B cell (primary cell): ENCODE measurements around the gene RASGRP2. TPM values are rescaled to one million over a fixed set of nuclear protein-coding genes. Genes with fewer than 3 reads are reported as not detected.
A peak's percentile ranks its signal among the peaks of the same experiment; 100 is the strongest.

ENCODE experiments used
- ATAC-seq: fragments of 200-7000 bp; cut with Tn5 transposase; one replicate; pipeline ENCODE4 v1.10.0; 2021; ENCODE audit warnings: low read depth, mild to moderate bottlenecking, moderate number of reproducible peaks, moderate library complexity
- CTCF ChIA-PET: fragments of 350-600 bp; sonication (Branson Sonifier 250); formaldehyde crosslinking; loops from one replicate; lab custom pipeline; 2021; ENCODE audit warnings: antibody characterized with exemption, inconsistent platforms; lab: Charles Lee
- POLR2A ChIA-PET: fragments of 350-600 bp; sonication (Branson Sonifier 250); formaldehyde crosslinking; loops from one replicate; lab custom pipeline; 2021; ENCODE audit warnings: antibody characterized with exemption; lab: Charles Lee
- DNase-seq: peaks from one replicate; pipeline ENCODE4 v3.0.0; 2013
- H2AFZ ChIP-seq: 2 replicates; pipeline ENCODE4 v1.6.1; 2012; ENCODE audit warnings: mild to moderate bottlenecking, low read depth, low read length; ENCODE audit not compliant: insufficient read depth, poor library complexity, severe bottlenecking
- H3K27ac ChIP-seq, 2 donors: 1 replicate in 1 of 2; 2 replicates in 1 of 2; pipeline ENCODE4 v1.5.1; 2012 to 2013; ENCODE audit warnings: low read length in 2 of 2, mild to moderate bottlenecking in 2 of 2, moderate library complexity in 1 of 2
- H3K27me3 ChIP-seq, 4 experiments: fragments of 200-600 bp in 1 of 4; sonication (generic) in 1 of 4; replicated peaks in 1 of 4; 1 replicate in 2 of 4; 2 replicates in 2 of 4; pipeline versions ENCODE4 v1.6.1 to v1.7.0; 2013 to 2016; ENCODE audit warnings: low read length in 3 of 4, mild to moderate bottlenecking in 2 of 4, mixed read lengths in 1 of 4, moderate library complexity in 1 of 4; ENCODE audit not compliant: insufficient read depth in 4 of 4, control insufficient read depth in 3 of 4; ENCODE audit errors: control extremely low read depth in 1 of 4
- H3K36me3 ChIP-seq, 2 experiments: replicated peaks in 1 of 2; 1 replicate in 1 of 2; 2 replicates in 1 of 2; pipeline versions ENCODE4 v1.6.1 to v1.7.1; 2013; ENCODE audit warnings: low read length in 1 of 2; ENCODE audit not compliant: insufficient read depth in 2 of 2, control insufficient read depth in 1 of 2; ENCODE audit errors: control extremely low read depth in 1 of 2, extremely low read depth in 1 of 2
- H3K4me1 ChIP-seq, 2 donors: fragments of 200-600 bp in 1 of 2; sonication (generic) in 1 of 2; 1 replicate in 1 of 2; 2 replicates in 1 of 2; pipeline versions ENCODE4 v1.5.1 to v1.6.1; 2013 to 2017; ENCODE audit warnings: low read length in 2 of 2; ENCODE audit not compliant: control insufficient read depth in 2 of 2, insufficient read depth in 2 of 2
- H3K4me2 ChIP-seq: replicated peaks from 2 replicates; pipeline ENCODE3; 2012; ENCODE audit warnings: mild to moderate bottlenecking, low read depth, low read length; ENCODE audit not compliant: poor library complexity, severe bottlenecking
- H3K4me3 ChIP-seq, 5 experiments: fragments of 200-600 bp in 1 of 5; sonication (generic) in 1 of 5; 1 replicate in 3 of 5; 2 replicates in 2 of 5; pipeline versions ENCODE4 v1.5.1 to v1.7.0; 2011 to 2016; ENCODE audit warnings: low read length in 4 of 5, mild to moderate bottlenecking in 4 of 5, low read depth in 2 of 5, control low read depth in 1 of 5, moderate library complexity in 1 of 5; ENCODE audit not compliant: insufficient read depth in 1 of 5; ENCODE audit errors: control extremely low read depth in 1 of 5, extremely low read depth in 1 of 5
- H3K79me2 ChIP-seq: fragments of 200-600 bp; sonication (generic); one replicate; pipeline ENCODE4 v1.6.0; 2016; ENCODE audit warnings: low read length; ENCODE audit not compliant: control insufficient read depth, insufficient read depth
- H3K9ac ChIP-seq: fragments of 200-600 bp; sonication (generic); 2 replicates; pipeline ENCODE4 v1.6.1; 2017; ENCODE audit warnings: mild to moderate bottlenecking, low read length, moderate library complexity
- H3K9me3 ChIP-seq, 3 donors: one replicate each; pipeline versions ENCODE4 v1.6.1 to v1.7.1; 2013; ENCODE audit warnings: low read length in 2 of 3; ENCODE audit not compliant: control insufficient read depth in 2 of 3, insufficient read depth in 1 of 3; ENCODE audit errors: control extremely low read depth in 1 of 3
- H4K20me1 ChIP-seq: 2 replicates; pipeline ENCODE4 v1.6.0; 2012; ENCODE audit warnings: mild to moderate bottlenecking, low read length; ENCODE audit not compliant: insufficient read depth, control insufficient read depth, poor library complexity, severe bottlenecking
- H3K27ac Mint-ChIP-seq: one replicate; pipeline ENCODE4 v1.8.0; 2021; ENCODE audit warnings: mixed read lengths
- H3K27me3 Mint-ChIP-seq: one replicate; pipeline ENCODE4 v1.8.0; 2021; ENCODE audit warnings: mixed read lengths
- H3K4me1 Mint-ChIP-seq: one replicate; pipeline ENCODE4 v1.8.0; 2021; ENCODE audit warnings: mixed read lengths
- H3K4me3 Mint-ChIP-seq: one replicate; pipeline ENCODE4 v1.8.0; 2021; ENCODE audit warnings: mixed read lengths
- H3K9me3 Mint-ChIP-seq: one replicate; pipeline ENCODE4 v1.8.0; 2022; ENCODE audit warnings: mixed read lengths; ENCODE audit not compliant: insufficient read depth
- EZH2 ChIP-seq: IDR thresholded peaks from 2 replicates; pipeline ENCODE4 v1.6.1; 2012; ENCODE audit warnings: borderline replicate concordance, low read depth, mild to moderate bottlenecking, moderate library complexity, low read length; ENCODE audit not compliant: insufficient read depth, poor library complexity, severe bottlenecking
- WGBS: methylation state at CpG from one replicate; pipeline ENCODE4 v1.1.5; 2013; ENCODE audit warnings: missing lambda C conversion rate; ENCODE audit not compliant: insufficient coverage; 5-methylcytosine and 5-hydroxymethylcytosine counted together
- intact Hi-C: fragments of 100-400 bp; cut with micrococcal nuclease; formaldehyde crosslinking; loops from one replicate; pipeline ENCODE4 v1.10.0; 2022
- polyA plus RNA-seq: library from polyadenylated mRNA; depleted of rRNA; stranded (reverse); fragments of >200 nt; gene quantifications from 2 replicates; pipeline ENCODE4 v1.2.3, GENCODE V29; 2012
- total RNA-seq, 2 donors: library from RNA; stranded (reverse); fragments of 120-200 nt in 1 of 2; gene quantifications; 1 replicate in 1 of 2; 2 replicates in 1 of 2; pipeline versions ENCODE4 v1.2.3 to v1.2.4, GENCODE V29; 2013 to 2022
- TF ChIP-seq, protein P1 (sequence below): fragments of 200-600 bp; IDR thresholded peaks from one replicate; pipeline ENCODE4 v1.8.0; 2022; ENCODE audit warnings: antibody characterized with exemption, mild to moderate bottlenecking

RASGRP2 gene
- total and polyA plus RNA-seq, 2 donors (not counting 1 experiment from before 2014, with no cell fraction given), result 628 to 1,139 TPM

DNA sequence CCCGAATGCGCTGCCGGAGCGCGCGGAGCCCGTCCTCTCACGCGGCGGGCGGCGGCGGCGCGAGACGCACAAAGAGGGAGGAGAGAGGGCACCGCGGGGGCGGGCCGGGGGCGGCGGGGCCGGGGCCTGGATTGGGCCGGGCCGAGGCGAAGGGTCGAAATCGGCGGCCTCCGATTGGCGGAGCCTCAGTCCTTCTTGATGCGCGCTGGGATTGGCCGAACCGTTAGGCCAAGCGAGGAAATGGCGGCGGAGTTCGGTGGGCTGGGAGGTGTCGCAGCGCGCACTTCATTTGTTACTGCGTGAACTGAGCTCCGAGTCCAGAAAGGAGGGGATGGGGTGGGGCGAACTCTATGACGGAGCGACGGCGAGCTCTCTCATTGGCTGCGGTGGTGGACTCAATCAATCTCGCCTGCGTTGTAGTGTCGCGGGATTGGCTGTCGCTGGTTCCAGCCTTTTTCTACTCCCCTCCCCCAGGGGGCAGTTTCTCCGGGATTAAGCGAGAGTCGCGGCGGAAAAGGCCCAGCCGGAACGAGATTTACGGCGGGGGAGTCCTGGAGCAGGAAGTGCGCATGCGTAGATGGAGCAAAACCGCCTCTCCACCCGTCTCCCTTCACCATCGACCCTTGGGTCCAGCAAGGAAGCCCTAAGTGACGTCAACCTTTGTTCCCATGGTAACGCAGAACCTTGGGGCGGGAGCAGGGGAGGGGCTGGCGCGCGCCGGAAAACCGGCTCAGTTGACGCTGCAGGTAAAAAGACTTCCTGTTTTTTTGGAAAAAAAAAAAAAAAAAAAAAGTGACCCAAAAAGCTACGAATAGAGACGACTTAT, 34.7 kb upstream of the RASGRP2 start, which contains the start of gene SF1:
Gene SF1 (minus strand): TSS at position 70 of the 826 bp plus-strand sequence. CDS start 150 bp downstream, outside the sequence.
- Mint-ChIP-seq H3K27me3 (no peaks in the 10 kb centered on the region), H3K27ac (peak within 1 kb of the TSS; percentile 99), H3K9me3 (no peaks in the 10 kb centered on the region), H3K4me1 (peaks cover 74% of the 10 kb centered on the region), H3K4me3 (peak within 1 kb of the TSS; percentile 95)
- intact Hi-C loops, result loop anchor here (1.0 to 5.0 kb wide), 6 partner anchors 32 to 339 kb away; partner anchors contain the start of genes ARL2, CDC42BPG, EHD1 and MEN1
- peak; percentile 82 for ATAC-seq
- no peak for TF ChIP-seq EZH2
- TF ChIP-seq, protein P1, sequence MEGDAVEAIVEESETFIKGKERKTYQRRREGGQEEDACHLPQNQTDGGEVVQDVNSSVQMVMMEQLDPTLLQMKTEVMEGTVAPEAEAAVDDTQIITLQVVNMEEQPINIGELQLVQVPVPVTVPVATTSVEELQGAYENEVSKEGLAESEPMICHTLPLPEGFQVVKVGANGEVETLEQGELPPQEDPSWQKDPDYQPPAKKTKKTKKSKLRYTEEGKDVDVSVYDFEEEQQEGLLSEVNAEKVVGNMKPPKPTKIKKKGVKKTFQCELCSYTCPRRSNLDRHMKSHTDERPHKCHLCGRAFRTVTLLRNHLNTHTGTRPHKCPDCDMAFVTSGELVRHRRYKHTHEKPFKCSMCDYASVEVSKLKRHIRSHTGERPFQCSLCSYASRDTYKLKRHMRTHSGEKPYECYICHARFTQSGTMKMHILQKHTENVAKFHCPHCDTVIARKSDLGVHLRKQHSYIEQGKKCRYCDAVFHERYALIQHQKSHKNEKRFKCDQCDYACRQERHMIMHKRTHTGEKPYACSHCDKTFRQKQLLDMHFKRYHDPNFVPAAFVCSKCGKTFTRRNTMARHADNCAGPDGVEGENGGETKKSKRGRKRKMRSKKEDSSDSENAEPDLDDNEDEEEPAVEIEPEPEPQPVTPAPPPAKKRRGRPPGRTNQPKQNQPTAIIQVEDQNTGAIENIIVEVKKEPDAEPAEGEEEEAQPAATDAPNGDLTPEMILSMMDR, result no peak
- peak within 1 kb of the TSS; percentile 79 for H3K4me2 ChIP-seq
- peaks cover 60 to 71% of the 10 kb centered on the region in 2 donors for H3K4me1 ChIP-seq
- H3K27me3 ChIP-seq, result no peaks in the 10 kb centered on the region
- DNase-seq, result peak; percentile 100
- POLR2A ChIA-PET, result interaction anchor here (0.6 to 6.9 kb wide), 28 partner anchors 8 to 1939 kb away, joined by 3 to 149 read pairs (median 4); partner anchors contain the start of genes CCDC88B, CDC42BPG, FIBP and MAP4K2
- H2AFZ ChIP-seq, result peak within 1 kb of the TSS; percentile 72
- H3K27ac ChIP-seq, result peak within 1 kb of the TSS; percentile 95 to 98
- whole genome bisulfite sequencing, result under 1% methylated on average over 73 of the region's 80 CpGs
- H3K9me3 ChIP-seq, result no peaks in the 10 kb centered on the region
- peaks cover 57% of the 10 kb centered on the region for H3K79me2 ChIP-seq
- H3K36me3 ChIP-seq, result peaks cover 3 to 37% of the 10 kb centered on the region in 2 experiments
- CTCF ChIA-PET, result interaction anchor here (0.6 to 5.9 kb wide), 18 partner anchors 9 to 496 kb away, joined by 3 to 74 read pairs (median 4); partner anchors contain the start of genes CDC42BPG, MAP4K2, MEN1 and PYGM
- peak within 1 kb of the TSS; percentile 79 to 92 (median 82) for H3K4me3 ChIP-seq
- peak within 1 kb of the TSS; percentile 85 for H3K9ac ChIP-seq
- H4K20me1 ChIP-seq, result peaks cover 38% of the 10 kb centered on the region
